HG03432 (cell line): ENCODE measurements around the gene TBC1D10B.
A peak's percentile ranks its signal among the peaks of the same experiment; 100 is the strongest.
"Not testable (repeated sequence)": the region's sequence is repeated elsewhere in the genome, so short reads cannot be mapped to it uniquely, and the experiment has no call there.

ENCODE experiments used
- ATAC-seq: cut with Tn5 transposase; IDR thresholded peaks from one replicate; pipeline ENCODE4 v1.9.1; 2021; ENCODE audit warnings: mild to moderate bottlenecking, moderate library complexity; ENCODE audit not compliant: unreplicated experiment

Gene TBC1D10B

GRCh38 chr16:30356401-30357084 lies 13.8 kb downstream of the TBC1D10B start:
- no peak for ATAC-seq

GRCh38 chr16:30355954-30356308 lies 14.4 kb downstream of the TBC1D10B start:
- no peak for ATAC-seq

- peak; percentile 62 for ATAC-seq
Measured at GRCh38 chr16:30355144-30355953, 14.9 kb downstream of the TBC1D10B start, which contains the start of gene CD2BP2. TSS of gene CD2BP2 (minus strand) at chr16:30355308. CDS start at chr16:30354681, 627 bp downstream.

GRCh38 chr16:30354423-30355143 lies 15.7 kb downstream of the TBC1D10B start:
- ATAC-seq: peak; percentile 19

GRCh38 chr16:30353438-30354129 lies 16.7 kb downstream of the TBC1D10B start:
- ATAC-seq: no peak

- no peak for ATAC-seq
Measured at GRCh38 chr16:30352488-30353401, 17.5 kb downstream of the TBC1D10B start.

GRCh38 chr16:30351586-30352419 lies 18.5 kb downstream of the TBC1D10B start:
- ATAC-seq: no peak

- ATAC-seq: no peak
Measured at GRCh38 chr16:30351001-30351441, 19.3 kb downstream of the TBC1D10B start.

GRCh38 chr16:30350134-30350871 lies 20.0 kb downstream of the TBC1D10B start:
- peak; percentile 53 for ATAC-seq

- peak; percentile 37 for ATAC-seq
Measured at GRCh38 chr16:30349675-30350074, 20.6 kb downstream of the TBC1D10B start.

- no peak for ATAC-seq
Measured at GRCh38 chr16:30348929-30349328, 21.4 kb downstream of the TBC1D10B start.

GRCh38 chr16:30348113-30348512 lies 22.2 kb downstream of the TBC1D10B start:
- no peak for ATAC-seq

- ATAC-seq: no peak
Measured at GRCh38 chr16:30346286-30346685, 24.0 kb downstream of the TBC1D10B start.

- ATAC-seq: not testable (repeated sequence)
Measured at GRCh38 chr16:30343491-30343820, 26.8 kb downstream of the TBC1D10B start.

GRCh38 chr16:30342751-30343490 lies 27.4 kb downstream of the TBC1D10B start:
- ATAC-seq: no peak

- ATAC-seq: not testable (repeated sequence)
Measured at GRCh38 chr16:30341971-30342370, 28.3 kb downstream of the TBC1D10B start.

GRCh38 chr16:30340621-30341020 lies 29.7 kb downstream of the TBC1D10B start:
- no peak for ATAC-seq

GRCh38 chr16:30338715-30339114 lies 31.6 kb downstream of the TBC1D10B start:
- not testable (repeated sequence) for ATAC-seq
